Thyroid gland (tissue), 4 donors: ENCODE data around the gene NAV2. TPM values are rescaled to one million over a fixed set of nuclear protein-coding genes. Genes with fewer than 3 reads are reported as not detected.
A peak's percentile ranks its signal among the peaks of the same experiment; 100 is the strongest.
"Not testable (repeated sequence)": the region's sequence is repeated elsewhere in the genome, so short reads cannot be mapped to it uniquely, and the experiment has no call there.

Experiments used
- DNase-seq, 2 donors: peaks; one replicate each; pipeline ENCODE4 v3.0.0-alpha.2; 2019
- H3K27ac ChIP-seq, 3 donors: fragments of 200-600 bp; sonication (generic); 1 replicate in 2 of 3; 2 replicates in 1 of 3; pipeline ENCODE4 v1.5.1; 2016 to 2019; ENCODE audit warnings: mild to moderate bottlenecking in 1 of 3, moderate library complexity in 1 of 3
- H3K27me3 ChIP-seq: fragments of 200-600 bp; sonication (generic); one replicate; pipeline ENCODE4 v1.5.1; 2019
- H3K36me3 ChIP-seq, 2 donors: fragments of 200-600 bp; sonication (generic); one replicate each; pipeline ENCODE4 v1.5.1; 2016 to 2019
- H3K4me1 ChIP-seq, 2 donors: fragments of 200-600 bp; sonication (generic); one replicate each; pipeline ENCODE4 v1.5.1; 2017 to 2019
- H3K4me3 ChIP-seq, 3 donors: fragments of 200-600 bp; sonication (generic); replicated peaks in 1 of 3; 1 replicate in 2 of 3; 2 replicates in 1 of 3; pipeline ENCODE4 v1.5.1; 2016; ENCODE audit warnings: mild to moderate bottlenecking in 1 of 3
- H3K9me3 ChIP-seq: fragments of 200-600 bp; sonication (generic); one replicate; pipeline ENCODE4 v1.5.1; 2017
- POLR2A ChIP-seq, 2 donors: fragments of 450-650 bp; IDR thresholded peaks; one replicate each; pipeline ENCODE4 v1.6.1; 2017; ENCODE audit warnings: antibody characterized with exemption in 2 of 2, mild to moderate bottlenecking in 2 of 2, moderate library complexity in 1 of 2
- WGBS, 2 donors: methylation state at CpG; one replicate each; pipeline ENCODE4 v1.1.5; 2017; 5-methylcytosine and 5-hydroxymethylcytosine counted together
- intact Hi-C: fragments of 100-400 bp; cut with DNase I; formaldehyde crosslinking; loops from one replicate; pipeline ENCODE4 v1.15.1; 2023
- total RNA-seq, 4 donors: library from RNA; depleted of rRNA; stranded (reverse); fragments of >200 nt; gene quantifications; one replicate each; pipeline ENCODE4 v1.2.3, GENCODE V29; 2016
- TF ChIP-seq, protein P1 (sequence below), 6 experiments: fragments of 200-600 bp in 3 of 6; fragments of 450-650 bp in 3 of 6; sonication (generic) in 3 of 6; IDR thresholded peaks; one replicate each; pipeline ENCODE4 v1.5.1; 2016 to 2019; ENCODE audit warnings: antibody characterized with exemption in 6 of 6, mild to moderate bottlenecking in 2 of 6, inconsistent platforms in 1 of 6, moderate library complexity in 1 of 6

NAV2 gene
- total RNA-seq, 4 donors from 2014 or later, result 34.8 to 88.6 (median 54.5) TPM

DNA sequence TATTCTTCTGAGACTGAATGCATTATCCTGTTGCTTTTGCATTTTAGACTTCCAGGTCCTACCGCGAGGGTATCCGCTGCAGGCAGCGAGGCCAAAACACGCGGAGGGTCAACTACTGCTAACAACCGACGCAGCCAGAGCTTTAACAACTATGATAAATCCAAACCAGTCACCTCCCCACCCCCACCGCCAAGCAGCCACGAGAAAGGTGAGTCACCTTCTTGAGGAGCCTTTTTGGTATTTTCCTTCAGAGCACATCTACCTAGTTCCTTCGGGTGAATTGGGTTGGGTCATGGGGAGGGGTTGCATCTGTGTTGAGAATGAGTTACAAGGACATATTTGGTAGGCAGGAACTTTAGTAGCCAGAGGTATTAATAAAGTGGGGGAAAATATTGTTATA lies 179.8 kb downstream of the NAV2 start:
- TF ChIP-seq POLR2A (IDR thresholded peaks at IDR 0.05), result no peak
- TF ChIP-seq, protein P1, sequence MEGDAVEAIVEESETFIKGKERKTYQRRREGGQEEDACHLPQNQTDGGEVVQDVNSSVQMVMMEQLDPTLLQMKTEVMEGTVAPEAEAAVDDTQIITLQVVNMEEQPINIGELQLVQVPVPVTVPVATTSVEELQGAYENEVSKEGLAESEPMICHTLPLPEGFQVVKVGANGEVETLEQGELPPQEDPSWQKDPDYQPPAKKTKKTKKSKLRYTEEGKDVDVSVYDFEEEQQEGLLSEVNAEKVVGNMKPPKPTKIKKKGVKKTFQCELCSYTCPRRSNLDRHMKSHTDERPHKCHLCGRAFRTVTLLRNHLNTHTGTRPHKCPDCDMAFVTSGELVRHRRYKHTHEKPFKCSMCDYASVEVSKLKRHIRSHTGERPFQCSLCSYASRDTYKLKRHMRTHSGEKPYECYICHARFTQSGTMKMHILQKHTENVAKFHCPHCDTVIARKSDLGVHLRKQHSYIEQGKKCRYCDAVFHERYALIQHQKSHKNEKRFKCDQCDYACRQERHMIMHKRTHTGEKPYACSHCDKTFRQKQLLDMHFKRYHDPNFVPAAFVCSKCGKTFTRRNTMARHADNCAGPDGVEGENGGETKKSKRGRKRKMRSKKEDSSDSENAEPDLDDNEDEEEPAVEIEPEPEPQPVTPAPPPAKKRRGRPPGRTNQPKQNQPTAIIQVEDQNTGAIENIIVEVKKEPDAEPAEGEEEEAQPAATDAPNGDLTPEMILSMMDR (IDR thresholded peaks at IDR 0.05), result no peak
- no peak overlapping the region for H3K4me3 ChIP-seq
- no peaks in the 10 kb centered on the region for H3K9me3 ChIP-seq
- 94 to 95% methylated on average over 11 of the region's 11 CpGs for WGBS, 2 donors
- H3K27ac ChIP-seq, result no peak overlapping the region
- no peak for DNase-seq
- H3K4me1 ChIP-seq, result peaks cover 5 to 13% of the 10 kb centered on the region in 2 donors
- peaks cover 0 to 3% of the 10 kb centered on the region in 2 donors for H3K36me3 ChIP-seq
- intact Hi-C loops, result no loop called here
- no peaks in the 10 kb centered on the region for H3K27me3 ChIP-seq

DNA sequence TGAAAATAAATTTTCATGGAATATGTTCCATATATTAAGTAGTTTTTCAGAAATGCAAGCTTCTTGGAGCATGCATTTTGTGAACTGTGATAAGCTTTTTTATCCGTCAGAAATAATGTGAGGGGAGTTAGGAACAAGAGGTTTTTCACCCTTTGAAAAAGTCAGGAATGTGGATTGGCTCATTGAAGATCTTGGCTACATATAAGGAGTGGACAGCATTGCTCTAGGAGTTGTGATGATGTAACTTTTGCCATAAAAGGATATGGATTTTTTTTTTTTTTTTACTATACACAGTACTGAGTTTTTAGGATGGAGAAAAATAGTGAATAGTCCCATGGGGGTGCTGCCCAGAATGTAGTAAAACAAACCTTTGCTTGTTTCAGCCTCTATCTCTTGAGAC lies 180.2 kb downstream of the NAV2 start:
- no peaks in the 10 kb centered on the region for H3K27me3 ChIP-seq
- no peak overlapping the region for H3K27ac ChIP-seq
- 88 to 100% methylated on average over 1 of the region's 1 CpG for WGBS, 2 donors
- TF ChIP-seq, protein P1 (IDR thresholded peaks at IDR 0.05), result no peak
- no peak for DNase-seq
- H3K4me3 ChIP-seq, result no peak overlapping the region
- H3K36me3 ChIP-seq, result peaks cover 0 to 3% of the 10 kb centered on the region in 2 donors
- intact Hi-C loops, result no loop called here
- H3K4me1 ChIP-seq, result peaks cover 5 to 13% of the 10 kb centered on the region in 2 donors
- H3K9me3 ChIP-seq, result no peaks in the 10 kb centered on the region

DNA sequence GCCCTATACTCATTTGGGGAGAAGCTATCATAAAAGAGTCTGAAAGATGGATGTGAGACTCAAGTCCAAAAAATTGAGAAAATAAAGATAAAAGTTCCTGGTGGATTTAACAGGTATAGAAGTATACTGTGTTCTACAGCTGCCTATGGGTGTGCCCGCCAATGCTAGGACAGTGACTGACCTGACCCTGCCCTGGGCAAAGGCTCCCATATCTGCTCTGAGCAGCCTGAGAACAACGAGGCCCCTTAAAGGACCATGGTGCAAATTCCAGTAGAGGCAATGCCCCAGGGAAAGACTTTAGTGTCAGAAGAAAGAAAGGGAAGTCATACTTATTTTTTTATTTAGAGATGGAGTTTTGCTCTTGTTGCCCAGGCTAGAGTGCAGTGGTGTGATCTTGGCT lies 181.8 kb downstream of the NAV2 start:
- no peak for TF ChIP-seq POLR2A (IDR thresholded peaks at IDR 0.05)
- TF ChIP-seq, protein P1 (IDR thresholded peaks at IDR 0.05), result no peak
- no peak for DNase-seq
- H3K4me3 ChIP-seq, result no peak overlapping the region
- 92% methylated on average over 2 of the region's 2 CpGs for WGBS, 2 donors
- H3K36me3 ChIP-seq, result peaks cover 0 to 3% of the 10 kb centered on the region in 2 donors
- no peak overlapping the region for H3K27ac ChIP-seq
- intact Hi-C loops, result no loop called here
- H3K4me1 ChIP-seq, result peaks cover 5 to 13% of the 10 kb centered on the region in 2 donors
- H3K9me3 ChIP-seq, result no peaks in the 10 kb centered on the region
- no peaks in the 10 kb centered on the region for H3K27me3 ChIP-seq

DNA sequence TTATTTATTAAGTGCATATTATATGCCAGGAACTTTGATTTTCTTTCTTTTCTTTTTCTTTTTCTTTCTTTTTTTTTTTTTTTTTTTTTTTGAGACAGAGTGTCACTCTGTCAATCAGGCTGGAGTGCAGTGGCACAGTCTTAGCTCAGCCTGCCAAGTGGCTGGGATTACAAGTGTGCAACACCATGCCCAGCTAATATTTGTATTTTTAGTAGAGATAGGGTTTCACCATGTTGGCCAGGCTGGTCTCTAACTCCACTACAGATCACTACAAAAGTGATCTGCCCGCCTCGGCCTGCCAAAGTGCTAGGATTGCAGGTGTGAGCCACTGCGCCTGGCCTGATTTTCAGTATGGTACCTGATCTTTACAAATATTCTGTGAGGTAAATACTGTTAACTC lies 182.4 kb downstream of the NAV2 start:
- DNase-seq, H3K4me3 ChIP-seq, H3K27ac ChIP-seq, H3K27me3 ChIP-seq, H3K36me3 ChIP-seq, intact Hi-C loops, H3K9me3 ChIP-seq: not testable (repeated sequence)
- H3K4me1 ChIP-seq, result peaks cover 5 to 11% of the 10 kb centered on the region in 2 donors
- 80 to 100% methylated on average over 3 of the region's 3 CpGs for WGBS, 2 donors

DNA sequence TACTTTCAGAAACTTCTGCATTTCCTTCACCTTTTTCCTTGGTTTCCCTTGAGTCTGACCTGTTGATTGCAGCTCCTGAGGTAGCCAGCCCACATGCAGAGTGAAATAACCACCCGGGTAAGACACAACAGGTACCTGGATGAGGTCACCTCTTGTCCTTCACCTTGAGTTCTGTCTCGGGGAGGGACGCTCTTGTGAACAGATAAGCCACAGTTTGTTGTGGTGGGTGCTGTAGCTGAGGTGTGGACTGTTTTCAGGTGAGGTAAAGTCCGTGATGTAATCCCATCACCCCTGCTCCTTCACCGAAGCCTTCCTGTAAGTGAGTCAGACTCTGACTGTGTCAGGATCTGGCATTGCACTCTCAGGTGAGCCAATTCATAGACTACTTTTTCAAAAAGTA lies 183.1 kb downstream of the NAV2 start:
- no peak for DNase-seq
- Histone ChIP-seq H3K27ac (no peak overlapping the region), H3K4me1 (peaks cover 0 to 9% of the 10 kb centered on the region in 2 donors), H3K9me3 (no peaks in the 10 kb centered on the region), H3K27me3 (no peaks in the 10 kb centered on the region), H3K36me3 (peaks cover 0 to 3% of the 10 kb centered on the region in 2 donors), H3K4me3 (no peak overlapping the region)
- TF ChIP-seq, protein P1 (IDR thresholded peaks at IDR 0.05), result no peak
- TF ChIP-seq POLR2A (IDR thresholded peaks at IDR 0.05), result no peak
- WGBS, 2 donors, result 71 to 93% methylated on average over 5 of the region's 5 CpGs
- intact Hi-C loops, result no loop called here

DNA sequence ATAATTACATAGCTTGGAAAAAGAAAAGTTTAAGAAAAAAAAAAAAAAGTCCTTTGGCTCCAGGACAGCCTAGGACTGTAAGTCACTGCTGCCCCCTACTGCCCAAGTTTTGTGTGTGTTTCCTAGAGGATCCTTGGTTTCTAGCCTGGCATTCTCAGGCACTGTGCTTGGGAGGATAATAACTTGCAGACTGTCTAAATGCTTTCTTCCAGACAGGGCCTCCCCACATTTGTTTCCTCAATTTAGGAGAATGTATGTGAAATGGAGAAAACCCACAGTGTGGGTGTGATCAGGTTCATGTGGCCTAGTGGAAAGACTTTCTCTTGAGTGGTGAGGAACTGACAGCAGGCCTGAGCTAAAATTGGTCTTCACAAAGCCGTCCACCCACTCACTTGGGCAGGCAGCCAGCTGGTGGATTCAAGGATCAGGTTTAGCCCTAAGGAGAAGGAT lies 191.0 kb downstream of the NAV2 start:
- intact Hi-C loops, result loop anchor here (5.0 kb wide), 2 partner anchors 156 to 341 kb away; no protein-coding TSS in a partner anchor
- no peak overlapping the region for H3K4me3 ChIP-seq
- H3K4me1 ChIP-seq, result peaks cover 26 to 63% of the 10 kb centered on the region in 2 donors
- no peaks in the 10 kb centered on the region for H3K27me3 ChIP-seq
- peak; percentile 88 to 89 for DNase-seq
- TF ChIP-seq POLR2A (IDR thresholded peaks at IDR 0.05), result no peak
- TF ChIP-seq, protein P1 (IDR thresholded peaks at IDR 0.05), result peak; percentile 35 to 92 (median 78)
- no peaks in the 10 kb centered on the region for H3K9me3 ChIP-seq
- H3K27ac ChIP-seq, result peak overlapping the region in 2 of 3 donors; percentile 67 to 70
- H3K36me3 ChIP-seq, result no peaks in the 10 kb centered on the region
- 8 to 17% methylated on average over 1 of the region's 1 CpG for WGBS, 2 donors
